Epithelial cell of esophagus (primary cell): ENCODE results near the gene CEP83.
A peak's percentile ranks its signal among the peaks of the same experiment; 100 is the strongest.

Experiments used
- DNase-seq: peaks from one replicate; pipeline ENCODE4 v3.0.0; 2010; ENCODE audit warnings: low read depth
- H3K4me3 ChIP-seq: 2 replicates; pipeline ENCODE4 v1.5.1; 2011; ENCODE audit warnings: mild to moderate bottlenecking, low read length, control low read depth
- CTCF ChIP-seq: IDR thresholded peaks from 2 replicates; pipeline ENCODE4 v1.5.1; 2011; ENCODE audit warnings: low read depth, mild to moderate bottlenecking, low read length, control low read depth, inconsistent platforms; ENCODE audit not compliant: insufficient read depth; ENCODE audit errors: missing control alignments

Gene CEP83

DNA sequence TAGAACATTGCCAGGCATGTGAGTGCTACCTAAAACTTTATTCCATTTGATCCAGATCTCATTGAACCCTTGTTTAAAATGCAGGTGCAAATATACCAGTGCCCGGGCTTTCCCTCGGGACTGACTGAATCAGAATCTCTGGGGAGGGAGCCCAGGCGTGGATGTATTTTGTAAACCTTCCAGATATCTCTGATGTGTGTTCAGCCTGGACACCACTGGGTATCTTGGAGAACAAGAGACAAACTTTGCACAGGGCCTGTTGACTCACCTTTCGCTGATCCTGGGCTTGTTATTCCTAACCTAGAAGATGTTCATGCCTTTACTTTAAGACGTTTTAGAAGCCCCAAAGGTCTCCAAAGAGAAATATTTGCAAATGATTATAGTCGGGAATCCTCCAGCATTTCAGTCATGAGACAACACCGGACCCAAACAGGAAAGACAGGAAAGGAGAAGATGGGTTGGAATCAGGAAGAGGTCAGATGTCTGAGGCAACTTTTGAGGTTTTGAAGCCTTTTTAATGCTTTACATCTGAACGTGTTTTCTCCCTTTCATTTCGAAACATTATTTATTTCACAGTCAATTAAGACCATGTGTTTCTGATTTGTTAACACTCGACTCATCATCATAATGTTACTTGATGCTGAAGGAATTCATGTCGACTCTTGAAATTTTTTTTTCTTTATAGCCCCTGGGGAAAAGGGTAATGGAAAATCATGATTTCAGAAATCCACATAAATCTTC lies 192.7 kb downstream of the CEP83 start:
- no peak overlapping the region for H3K4me3 ChIP-seq
- TF ChIP-seq CTCF, result no peak
- peak; percentile 35 for DNase-seq

- no peak for DNase-seq
- no peak for TF ChIP-seq CTCF
- H3K4me3 ChIP-seq, result no peak overlapping the region
Measured at GRCh38 chr12:94265966-94266745, 193.5 kb downstream of the CEP83 start.

DNA sequence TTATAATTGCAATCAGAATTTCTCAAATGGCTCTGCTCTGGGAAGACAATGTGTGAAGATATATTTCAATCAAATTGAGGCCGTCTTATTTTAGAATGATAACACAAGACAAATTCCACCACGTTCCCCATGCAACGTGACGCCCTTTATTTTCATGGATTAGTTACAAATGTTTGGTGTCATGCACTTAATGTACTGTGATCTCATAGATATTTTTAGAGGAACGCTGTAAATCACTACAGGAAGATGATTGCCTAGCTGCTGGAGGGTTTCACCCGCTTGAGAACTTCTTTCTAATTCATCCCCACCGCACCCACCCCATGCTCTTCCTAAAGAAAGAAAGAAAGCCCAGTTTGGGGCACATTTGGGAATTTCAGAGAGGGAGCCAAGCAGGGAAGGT lies 194.1 kb downstream of the CEP83 start:
- no peak overlapping the region for H3K4me3 ChIP-seq
- no peak for TF ChIP-seq CTCF
- no peak for DNase-seq

GRCh38 chr12:94264736-94265485 lies 194.8 kb downstream of the CEP83 start:
- TF ChIP-seq CTCF, result no peak
- no peak for DNase-seq
- no peak overlapping the region for H3K4me3 ChIP-seq

- H3K4me3 ChIP-seq, result no peak overlapping the region
- TF ChIP-seq CTCF, result no peak
- DNase-seq, result no peak
Measured at GRCh38 chr12:94263905-94264561, 195.6 kb downstream of the CEP83 start.

DNA sequence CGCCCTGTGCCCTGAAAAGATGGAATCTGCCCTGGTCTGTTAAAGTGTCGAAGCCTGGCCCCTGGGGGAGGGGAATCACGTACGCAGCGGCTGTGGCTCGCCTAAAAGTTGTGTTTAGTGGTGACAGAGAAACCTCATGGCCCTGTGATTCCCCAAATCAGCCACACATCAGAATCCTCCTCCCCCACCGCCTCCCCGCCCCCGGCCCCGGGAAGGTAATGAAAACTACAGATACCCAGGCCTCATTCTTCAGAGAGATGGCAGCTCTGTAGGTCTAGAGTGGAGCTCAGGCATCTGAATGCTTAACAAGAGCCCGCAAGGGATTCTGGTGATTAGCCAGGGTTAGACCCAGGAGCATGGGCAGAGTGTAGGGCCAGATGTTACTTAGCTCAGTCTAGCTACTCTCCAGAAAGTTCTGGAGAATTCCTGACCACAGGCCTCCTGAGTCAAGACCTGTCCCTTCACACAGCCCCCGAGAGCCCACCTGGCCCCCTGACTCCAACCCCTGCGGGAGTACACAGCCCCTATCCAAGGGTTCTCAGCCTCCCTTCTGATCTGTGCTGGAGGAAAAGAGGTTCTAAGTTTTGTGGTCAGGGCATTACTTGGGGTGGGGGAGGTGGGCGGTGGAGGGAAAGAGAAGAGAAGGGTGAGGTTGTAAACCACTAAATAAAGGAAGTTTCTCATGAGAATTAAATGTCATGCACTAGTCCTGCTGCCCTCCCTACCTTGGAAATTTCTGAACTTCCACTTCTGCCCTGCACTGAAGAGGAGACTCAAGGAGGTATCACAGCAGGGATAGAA lies 196.5 kb downstream of the CEP83 start:
- TF ChIP-seq CTCF, result no peak
- DNase-seq, result no peak
- peak overlapping the region; percentile 65 for H3K4me3 ChIP-seq
